AG10803 (cell line): ENCODE data around the gene CYLD.

Experiments used
- DNase-seq: peaks from one replicate; pipeline ENCODE4 v3.0.0; 2010; ENCODE audit warnings: low read depth
- H3K4me3 ChIP-seq: 2 replicates; pipeline ENCODE4 v1.5.1; 2011; ENCODE audit warnings: mild to moderate bottlenecking, low read length, control low read depth
- CTCF ChIP-seq: conservative IDR thresholded peaks from 2 replicates; pipeline ENCODE4 v1.5.1; 2011; ENCODE audit warnings: mild to moderate bottlenecking, low read length, control low read depth, inconsistent platforms

Gene CYLD

DNA sequence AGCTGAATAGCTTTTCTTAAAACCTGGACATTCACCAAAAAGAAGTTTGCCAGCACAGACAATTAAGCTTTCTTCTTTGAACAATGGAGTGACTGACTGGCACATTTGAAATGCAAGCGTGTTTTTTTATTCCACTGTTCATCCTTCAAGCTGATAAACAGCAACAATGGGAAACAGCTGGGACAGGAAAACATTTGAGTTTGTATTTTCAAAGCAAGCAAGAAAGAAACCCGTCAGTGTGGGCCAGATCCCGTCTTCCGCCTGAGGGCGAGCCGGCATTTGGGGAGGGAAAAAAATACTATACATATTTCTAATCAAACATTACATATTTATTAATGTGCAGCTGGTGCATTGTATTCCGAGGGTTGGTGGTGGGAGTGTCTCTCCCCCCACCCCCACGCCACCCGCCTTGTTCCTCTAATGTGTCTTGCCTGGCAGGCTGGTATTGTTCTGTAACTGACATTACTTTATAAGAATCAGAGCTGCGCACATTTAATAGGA lies 94.3 kb downstream of the CYLD start:
- no peak for DNase-seq
- no peak overlapping the region for H3K4me3 ChIP-seq
- no peak for TF ChIP-seq CTCF

DNA sequence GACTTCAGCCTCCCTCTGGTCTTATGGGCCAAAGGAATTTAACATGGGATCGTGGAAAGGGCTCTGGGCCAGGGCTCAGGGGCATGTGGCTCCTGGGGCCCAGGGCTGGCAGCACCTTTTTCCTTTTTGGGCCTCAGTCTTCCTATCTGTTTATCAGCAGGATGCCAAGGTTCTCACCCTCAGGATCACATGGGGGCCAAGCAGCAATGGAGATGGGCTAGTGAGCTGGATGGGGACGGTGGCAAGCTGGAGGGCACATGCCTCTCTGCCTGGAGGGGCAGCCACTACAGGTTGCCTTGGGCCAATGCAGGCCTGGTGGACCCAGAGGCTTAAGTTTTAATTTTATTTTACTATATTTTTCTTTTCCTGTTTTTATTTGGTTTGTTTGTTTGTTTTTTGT lies 95.4 kb downstream of the CYLD start:
- TF ChIP-seq CTCF = no peak
- H3K4me3 ChIP-seq = no peak overlapping the region
- no peak for DNase-seq

- no peak for DNase-seq
- TF ChIP-seq CTCF = no peak
- no peak overlapping the region for H3K4me3 ChIP-seq
Measured at GRCh38 chr16:50838165-50838564, 96.3 kb downstream of the CYLD start.

GRCh38 chr16:50838885-50839284 lies 97.0 kb downstream of the CYLD start:
- DNase-seq = no peak
- H3K4me3 ChIP-seq = no peak overlapping the region
- no peak for TF ChIP-seq CTCF

- no peak for DNase-seq
- H3K4me3 ChIP-seq = no peak overlapping the region
- TF ChIP-seq CTCF = no peak
Measured at GRCh38 chr16:50839356-50839755, 97.5 kb downstream of the CYLD start.

DNA sequence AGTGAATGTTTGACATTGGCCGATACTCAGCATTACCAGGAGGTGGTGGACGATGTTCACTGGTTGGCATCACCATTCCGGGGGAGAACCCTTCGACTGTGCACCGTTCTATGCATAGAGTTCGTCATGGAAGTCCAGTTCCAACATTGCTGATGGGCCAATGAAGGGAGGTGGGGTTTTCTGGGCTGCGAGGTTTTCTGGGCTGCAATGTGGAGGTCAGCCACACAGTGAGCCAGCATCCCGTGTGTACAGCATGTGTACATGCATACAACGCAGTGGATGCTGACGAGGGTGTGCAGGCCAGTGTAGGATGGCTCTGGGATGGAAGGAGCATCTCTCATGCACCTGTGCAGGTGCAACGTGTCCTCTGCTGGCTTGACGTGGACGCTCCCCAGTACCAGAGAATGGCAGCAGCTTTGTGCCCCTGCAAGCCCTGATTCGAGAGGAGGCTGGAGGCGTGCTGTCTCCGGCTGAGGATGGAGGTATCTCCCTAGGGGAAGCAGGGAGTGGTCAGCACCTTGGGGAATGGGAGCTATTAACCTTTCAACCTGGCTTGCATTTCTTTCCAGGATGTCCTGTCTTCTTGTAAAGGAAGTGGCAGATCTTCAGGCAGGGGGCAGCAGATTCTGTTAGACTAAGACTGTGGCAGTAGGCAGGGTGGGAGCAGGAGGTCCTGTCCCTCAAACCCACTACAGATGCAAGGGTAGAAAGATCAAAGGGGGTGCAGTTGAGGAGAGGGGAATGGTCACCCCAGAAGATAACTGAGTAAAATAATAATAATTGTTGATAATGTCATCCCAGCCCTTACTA lies 98.2 kb downstream of the CYLD start:
- no peak overlapping the region for H3K4me3 ChIP-seq
- TF ChIP-seq CTCF = no peak
- DNase-seq = no peak
